AG10803 (cell line): ENCODE results near the gene SLC26A11.

ENCODE experiments used
- DNase-seq: peaks from one replicate; pipeline ENCODE4 v3.0.0; 2010; ENCODE audit warnings: low read depth
- H3K4me3 ChIP-seq: 2 replicates; pipeline ENCODE4 v1.5.1; 2011; ENCODE audit warnings: mild to moderate bottlenecking, low read length, control low read depth
- TF ChIP-seq, protein P1 (sequence below): conservative IDR thresholded peaks from 2 replicates; pipeline ENCODE4 v1.5.1; 2011; ENCODE audit warnings: mild to moderate bottlenecking, low read length, control low read depth, inconsistent platforms

Gene SLC26A11

GRCh38 chr17:80213643-80213975 is 6.6 kb upstream of the SLC26A11 start:
- TF ChIP-seq, protein P1, sequence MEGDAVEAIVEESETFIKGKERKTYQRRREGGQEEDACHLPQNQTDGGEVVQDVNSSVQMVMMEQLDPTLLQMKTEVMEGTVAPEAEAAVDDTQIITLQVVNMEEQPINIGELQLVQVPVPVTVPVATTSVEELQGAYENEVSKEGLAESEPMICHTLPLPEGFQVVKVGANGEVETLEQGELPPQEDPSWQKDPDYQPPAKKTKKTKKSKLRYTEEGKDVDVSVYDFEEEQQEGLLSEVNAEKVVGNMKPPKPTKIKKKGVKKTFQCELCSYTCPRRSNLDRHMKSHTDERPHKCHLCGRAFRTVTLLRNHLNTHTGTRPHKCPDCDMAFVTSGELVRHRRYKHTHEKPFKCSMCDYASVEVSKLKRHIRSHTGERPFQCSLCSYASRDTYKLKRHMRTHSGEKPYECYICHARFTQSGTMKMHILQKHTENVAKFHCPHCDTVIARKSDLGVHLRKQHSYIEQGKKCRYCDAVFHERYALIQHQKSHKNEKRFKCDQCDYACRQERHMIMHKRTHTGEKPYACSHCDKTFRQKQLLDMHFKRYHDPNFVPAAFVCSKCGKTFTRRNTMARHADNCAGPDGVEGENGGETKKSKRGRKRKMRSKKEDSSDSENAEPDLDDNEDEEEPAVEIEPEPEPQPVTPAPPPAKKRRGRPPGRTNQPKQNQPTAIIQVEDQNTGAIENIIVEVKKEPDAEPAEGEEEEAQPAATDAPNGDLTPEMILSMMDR: no peak
- no peak for DNase-seq

DNA sequence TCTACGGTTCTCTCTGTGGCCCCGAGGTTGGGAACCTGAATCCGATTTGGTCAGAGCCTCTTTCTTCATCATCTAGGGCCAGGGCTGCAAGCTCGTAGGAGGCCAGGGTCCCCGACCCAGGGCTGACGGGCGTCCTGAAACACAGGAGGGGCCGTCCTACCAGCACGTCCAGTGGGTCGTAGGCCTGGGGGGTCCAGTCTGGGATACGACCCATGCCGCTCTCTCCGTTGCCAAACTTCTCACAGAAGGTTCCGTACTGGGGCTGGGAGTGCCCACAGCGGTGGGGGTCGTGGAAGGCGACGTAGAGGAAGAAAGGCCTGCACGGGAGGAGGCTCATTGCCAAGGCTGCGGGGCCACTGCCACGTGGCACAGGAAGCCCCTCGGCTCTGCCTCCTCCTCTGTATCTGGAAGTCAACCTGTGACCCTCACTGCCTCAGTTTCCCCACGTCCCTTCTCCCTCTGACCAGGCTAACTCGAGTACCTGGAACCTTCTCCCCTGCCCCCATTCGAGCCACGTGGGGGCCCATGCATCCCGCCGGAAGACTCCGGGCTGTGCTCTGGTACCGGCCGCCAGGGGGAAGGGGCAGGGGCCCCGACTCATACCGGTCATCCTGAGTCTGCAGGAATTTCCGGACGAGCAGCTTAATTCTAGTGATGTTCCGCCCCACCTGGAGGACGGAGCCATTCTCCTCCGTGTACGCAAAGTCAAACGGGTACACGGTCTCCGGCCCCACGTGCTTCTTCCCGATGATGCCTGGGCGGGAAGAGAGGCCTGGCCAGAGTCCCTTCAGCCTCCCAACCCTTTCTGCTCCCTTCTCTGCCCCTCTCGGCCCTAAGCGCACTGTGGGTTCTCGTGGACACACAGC is 6.0 kb upstream of the SLC26A11 start:
- H3K4me3 ChIP-seq: no peak overlapping the region
- DNase-seq: no peak
- TF ChIP-seq, protein P1: no peak

More at GRCh38 chr17:80213643-80213975, 6.6 kb upstream of the SLC26A11 start:
- no peak overlapping the region for H3K4me3 ChIP-seq

DNA sequence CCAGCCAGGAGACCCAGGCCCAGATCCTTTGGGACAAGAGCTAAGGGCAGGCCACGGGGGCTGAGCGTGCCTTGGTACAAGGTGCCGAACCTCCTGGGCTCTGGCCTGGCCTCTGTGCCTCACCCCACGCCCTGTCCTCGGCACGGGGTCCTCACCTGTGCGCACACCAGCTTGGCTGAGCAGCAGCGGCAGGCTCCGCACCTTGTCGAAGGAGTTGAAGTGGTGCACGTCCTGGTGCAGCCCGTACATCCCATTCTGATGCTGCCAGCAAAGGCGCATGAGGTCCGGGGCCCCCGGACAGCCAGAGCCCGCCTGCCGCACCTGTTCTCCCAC is 5.4 kb upstream of the SLC26A11 start:
- TF ChIP-seq, protein P1: no peak
- no peak for DNase-seq

DNA sequence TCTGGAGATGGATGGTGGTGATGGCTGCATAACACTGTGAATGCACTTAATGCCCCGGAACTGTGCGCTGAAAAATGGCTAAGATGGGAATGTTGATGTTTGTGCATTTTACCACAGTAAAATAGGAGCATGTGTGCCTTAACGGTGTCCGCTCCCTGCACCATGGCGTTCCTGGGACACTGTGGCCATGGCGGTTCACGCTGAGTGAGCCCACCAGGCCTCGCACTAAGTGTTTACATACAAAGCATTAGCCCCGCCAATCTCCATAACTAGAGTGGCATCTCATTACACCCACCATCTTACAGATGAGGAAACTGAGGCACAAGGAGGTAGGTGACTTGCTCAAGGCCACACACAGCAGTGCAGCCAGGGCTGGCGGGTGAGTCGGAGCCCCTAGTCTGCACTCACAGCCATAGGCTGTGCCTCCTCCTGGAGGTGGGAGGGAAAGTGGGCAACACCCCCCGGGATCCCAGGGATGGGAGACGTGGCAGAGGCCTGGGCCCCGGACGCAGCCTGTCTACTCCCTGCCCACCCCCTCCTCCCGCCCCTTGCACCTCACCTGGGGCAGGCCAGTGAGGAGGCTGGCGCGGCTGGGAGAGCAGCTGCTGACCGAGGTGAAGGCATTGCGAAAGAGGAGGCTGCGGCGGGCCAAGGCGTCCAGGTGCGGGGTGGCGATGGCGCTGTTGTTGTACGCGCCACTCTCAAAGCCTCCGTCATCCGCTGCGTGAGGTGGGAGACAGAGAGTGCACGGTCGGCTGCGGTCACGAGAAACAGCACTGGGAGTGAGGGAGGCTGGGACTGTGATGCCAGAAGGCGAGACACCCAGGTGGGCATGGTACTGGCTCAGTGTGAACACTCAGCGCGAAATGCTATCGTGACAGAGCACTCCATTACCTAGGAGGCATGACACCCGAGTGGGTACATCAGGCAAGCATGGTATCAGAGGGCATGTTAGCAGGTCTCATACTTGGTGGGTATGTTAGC is 3.5 kb upstream of the SLC26A11 start:
- TF ChIP-seq, protein P1: no peak
- H3K4me3 ChIP-seq: no peak overlapping the region

More for the DNA sequence above, 5.4 kb upstream of the SLC26A11 start:
- H3K4me3 ChIP-seq: no peak overlapping the region

GRCh38 chr17:80217703-80218362 is 2.4 kb upstream of the SLC26A11 start:
- TF ChIP-seq, protein P1: no peak
- DNase-seq: no peak

More for the DNA sequence above, 3.5 kb upstream of the SLC26A11 start:
- DNase-seq: no peak

GRCh38 chr17:80218391-80218790 is 1.8 kb upstream of the SLC26A11 start:
- DNase-seq: no peak
- TF ChIP-seq, protein P1: no peak
- no peak overlapping the region for H3K4me3 ChIP-seq

More at GRCh38 chr17:80217703-80218362, 2.4 kb upstream of the SLC26A11 start:
- no peak overlapping the region for H3K4me3 ChIP-seq
